Endothelial cell of umbilical vein (primary cell): ENCODE measurements around the gene PGRMC1. TPM values are rescaled to one million over a fixed set of nuclear protein-coding genes. Genes with fewer than 3 reads are reported as not detected.

Source experiments
- Bru-seq: library from RNA; stranded (reverse); fragments of 400-500 nt; gene quantifications from one replicate; lab custom pipeline; 2021; lab: Mats Ljungman, UMichigan
- BruChase-seq, 2 experiments: library from RNA; stranded (reverse); fragments of 400-500 nt; gene quantifications; one replicate each; lab custom pipeline; 2021; lab: Mats Ljungman, UMichigan
- BruUV-seq: library from RNA; stranded (reverse); fragments of 400-500 nt; replicated peaks from 2 replicates; lab custom pipeline; 2021; lab: Mats Ljungman, UMichigan
- CTCF ChIA-PET: fragments of 300-600, 350-600 bp; sonication (Branson Sonifier 250); formaldehyde crosslinking; loops from one replicate; lab custom pipeline; 2021; ENCODE audit warnings: antibody characterized with exemption, inconsistent platforms; lab: Charles Lee
- POLR2A ChIA-PET: fragments of 300-600, 350-600 bp; sonication (Branson Sonifier 250); formaldehyde crosslinking; loops from one replicate; lab custom pipeline; 2021; ENCODE audit warnings: antibody characterized with exemption, inconsistent platforms; lab: Charles Lee
- DNase-seq: peaks from one replicate; pipeline ENCODE4 v3.0.0-alpha.2; 2011; ENCODE audit warnings: low read depth, low spot score
- FAIRE-seq: peaks from 2 replicates; lab custom pipeline; 2011; peaks lifted over from hg19 to GRCh38; lab: Jason Lieb, UNC
- H2AFZ ChIP-seq: 2 replicates; pipeline ENCODE4 v1.6.0; 2012; ENCODE audit warnings: low read depth, low read length, control low read depth, inconsistent platforms
- H3K27ac ChIP-seq: 2 replicates; pipeline ENCODE4 v1.5.1; 2011; ENCODE audit warnings: low read depth, mild to moderate bottlenecking, control low read depth, low read length, moderate library complexity; ENCODE audit not compliant: insufficient read depth
- H3K27me3 ChIP-seq, 2 experiments: 2 replicates each; pipeline versions ENCODE4 v1.6.0 to v1.6.1; 2011; ENCODE audit warnings: low read length in 2 of 2, mixed read lengths in 1 of 2; ENCODE audit not compliant: control insufficient read depth in 2 of 2, insufficient read depth in 2 of 2
- H3K36me3 ChIP-seq, 2 experiments: 2 replicates in 1 of 2; 3 replicates in 1 of 2; pipeline ENCODE4 v1.5.1; 2011; ENCODE audit warnings: low read length in 2 of 2, mild to moderate bottlenecking in 1 of 2, moderate library complexity in 1 of 2; ENCODE audit not compliant: control insufficient read depth in 2 of 2, insufficient read depth in 2 of 2; ENCODE audit errors: extremely low read depth in 1 of 2
- H3K4me1 ChIP-seq: 3 replicates; pipeline ENCODE4 v1.5.1; 2011; ENCODE audit warnings: mild to moderate bottlenecking, low read length; ENCODE audit not compliant: control insufficient read depth, insufficient read depth; ENCODE audit errors: extremely low read depth
- H3K4me2 ChIP-seq: 2 replicates; pipeline ENCODE4 v1.6.1; 2011; ENCODE audit warnings: low read length, control low read depth, mixed read lengths; ENCODE audit not compliant: insufficient read depth
- H3K4me3 ChIP-seq, 3 experiments: fragments of 200-600 bp in 1 of 3; sonication (generic), shearing (Covaris generic) in 1 of 3; replicated peaks in 1 of 3; 2 replicates each; pipeline ENCODE4 v1.5.1; 2011 to 2016; ENCODE audit warnings: control low read depth in 3 of 3, low read length in 3 of 3, mild to moderate bottlenecking in 2 of 3, inconsistent platforms in 1 of 3, low read depth in 1 of 3, moderate library complexity in 1 of 3; ENCODE audit not compliant: insufficient read depth in 1 of 3
- H3K79me2 ChIP-seq: 2 replicates; pipeline ENCODE4 v1.6.0; 2012; ENCODE audit warnings: low read length, inconsistent platforms; ENCODE audit not compliant: control insufficient read depth, insufficient read depth
- H3K9ac ChIP-seq: replicated peaks from 2 replicates; pipeline ENCODE3; 2011; ENCODE audit warnings: low read length, control low read depth; ENCODE audit not compliant: insufficient read depth; ENCODE audit errors: extremely low read depth
- H3K9me1 ChIP-seq: replicated peaks from 3 replicates; pipeline ENCODE4 v1.6.0; 2011; ENCODE audit warnings: mild to moderate bottlenecking, low read length; ENCODE audit not compliant: control insufficient read depth, insufficient read depth; ENCODE audit errors: extremely low read depth
- H3K9me3 ChIP-seq: replicated peaks from 2 replicates; pipeline ENCODE4 v1.5.1; 2012; ENCODE audit warnings: low read length, inconsistent platforms; ENCODE audit not compliant: control insufficient read depth, insufficient read depth
- H4K20me1 ChIP-seq: replicated peaks from 2 replicates; pipeline ENCODE3; 2011; ENCODE audit warnings: mild to moderate bottlenecking, low read length; ENCODE audit not compliant: control insufficient read depth, insufficient read depth; ENCODE audit errors: extremely low read depth
- FOS ChIP-seq: IDR thresholded peaks from 2 replicates; pipeline ENCODE4 v1.6.1; 2011; ENCODE audit warnings: mild to moderate bottlenecking, low read length, moderate library complexity, borderline replicate concordance; ENCODE audit not compliant: insufficient read depth
- GATA2 ChIP-seq: IDR thresholded peaks from 2 replicates; pipeline ENCODE4 v1.7.0; 2011; ENCODE audit warnings: low read depth, mild to moderate bottlenecking, moderate library complexity, mixed read lengths, low read length; ENCODE audit not compliant: insufficient read length, insufficient read depth
- JUN ChIP-seq: IDR thresholded peaks from 2 replicates; pipeline ENCODE4 v1.6.1; 2011; ENCODE audit warnings: borderline replicate concordance, low read depth; ENCODE audit not compliant: insufficient read length, insufficient read depth
- POLR2A ChIP-seq: IDR thresholded peaks from 2 replicates; pipeline ENCODE4 v1.6.1; 2012; ENCODE audit warnings: low read depth, mild to moderate bottlenecking, control low read depth, low read length
- POLR2AphosphoS5 ChIP-seq: IDR thresholded peaks from 2 replicates; pipeline ENCODE4 v1.6.1; 2012; ENCODE audit warnings: low read depth, mild to moderate bottlenecking, control low read depth, low read length, moderate library complexity; ENCODE audit not compliant: insufficient read depth
- dilution Hi-C: fragments of 300-500 bp; cut with MboI; formaldehyde crosslinking; loops from one replicate; pipeline ENCODE4 v1.15.0; 2019; ENCODE audit warnings: low sequenced_read_pairs; ENCODE audit not compliant: extremely low pct_ligation_motif_present
- intact Hi-C: fragments of 100-400 bp; cut with micrococcal nuclease; formaldehyde crosslinking; loops from one replicate; pipeline ENCODE4 v1.10.0; 2022
- long read RNA-seq: library from polyadenylated mRNA; stranded (forward); transcript quantifications from one replicate; pipeline ENCODE4 v2.0.0, GENCODE V29; 2021
- polyA minus RNA-seq, 3 experiments: library from RNA; depleted of rRNA, polyadenylated mRNA; stranded (reverse); fragments of >200 nt; gene quantifications; 1 replicate in 1 of 3; 2 replicates in 2 of 3; pipeline ENCODE4 v1.2.3, GENCODE V29; 2011
- polyA plus RNA-seq, 4 experiments: library from polyadenylated mRNA; depleted of rRNA in 3 of 4; stranded (reverse) in 3 of 4; unstranded in 1 of 4; fragments of >200 nt; gene quantifications; 2 replicates each; pipeline versions ENCODE4 v1.2.1 to v1.2.3, GENCODE V29; 2011 to 2012; ENCODE audit warnings: missing spikeins in 1 of 4
- total RNA-seq: library from RNA; stranded (reverse); gene quantifications from 2 replicates; pipeline ENCODE4 v1.2.3, GENCODE V29; 2021
- TF ChIP-seq, protein P1 (sequence below), 2 donors: IDR thresholded peaks; 1 replicate in 1 of 2; 2 replicates in 1 of 2; pipeline ENCODE4 v1.5.1; 2011; ENCODE audit warnings: low read length in 2 of 2, mild to moderate bottlenecking in 2 of 2, moderate library complexity in 2 of 2, control low read depth in 1 of 2, inconsistent platforms in 1 of 2, low read depth in 1 of 2; ENCODE audit not compliant: insufficient read depth in 1 of 2; ENCODE audit errors: extremely low read depth in 1 of 2

Gene PGRMC1
- 59.2 and 61.8 TPM in 2 replicates for total RNA-seq
- polyA plus RNA-seq = 37.4 and 43.7 TPM in 2 replicates
- polyA plus RNA-seq (2011; cell fraction: cytosol; rRNA removed) = 39.0 and 45.1 TPM in 2 replicates
- 16.9 and 22.1 TPM in 2 replicates for polyA plus RNA-seq (2011; cell fraction: nucleus; rRNA removed)
- polyA plus RNA-seq (2012) = 49.0 and 57.0 TPM in 2 replicates
- 29.5 and 34.8 TPM in 2 replicates for polyA minus RNA-seq
- polyA minus RNA-seq (2011; cell fraction: cytosol; rRNA and poly(A)+ RNA removed) = 53.8 TPM
- polyA minus RNA-seq (2011; cell fraction: nucleus; rRNA and poly(A)+ RNA removed) = 7.5 and 9.1 TPM in 2 replicates
- Bru-seq, nascent RNA = percentile 75 among the genes with signal in this experiment
- BruChase-seq, experiment 1, labeled RNA remaining after a 6-hour chase = percentile 96 among the genes with signal in this experiment
- BruChase-seq, experiment 2, labeled RNA remaining after a 2-hour chase = percentile 84 among the genes with signal in this experiment
- long read RNA-seq, transcript PGRMC1-201 (3 exons, 1,911 nt) = major isoform, 187 of 194 reads
- long read RNA-seq, partial matches to known transcripts = 6 of 194 reads
- long read RNA-seq, other reads (novel, unspliced or antisense) = 0 of 194 reads

DNA sequence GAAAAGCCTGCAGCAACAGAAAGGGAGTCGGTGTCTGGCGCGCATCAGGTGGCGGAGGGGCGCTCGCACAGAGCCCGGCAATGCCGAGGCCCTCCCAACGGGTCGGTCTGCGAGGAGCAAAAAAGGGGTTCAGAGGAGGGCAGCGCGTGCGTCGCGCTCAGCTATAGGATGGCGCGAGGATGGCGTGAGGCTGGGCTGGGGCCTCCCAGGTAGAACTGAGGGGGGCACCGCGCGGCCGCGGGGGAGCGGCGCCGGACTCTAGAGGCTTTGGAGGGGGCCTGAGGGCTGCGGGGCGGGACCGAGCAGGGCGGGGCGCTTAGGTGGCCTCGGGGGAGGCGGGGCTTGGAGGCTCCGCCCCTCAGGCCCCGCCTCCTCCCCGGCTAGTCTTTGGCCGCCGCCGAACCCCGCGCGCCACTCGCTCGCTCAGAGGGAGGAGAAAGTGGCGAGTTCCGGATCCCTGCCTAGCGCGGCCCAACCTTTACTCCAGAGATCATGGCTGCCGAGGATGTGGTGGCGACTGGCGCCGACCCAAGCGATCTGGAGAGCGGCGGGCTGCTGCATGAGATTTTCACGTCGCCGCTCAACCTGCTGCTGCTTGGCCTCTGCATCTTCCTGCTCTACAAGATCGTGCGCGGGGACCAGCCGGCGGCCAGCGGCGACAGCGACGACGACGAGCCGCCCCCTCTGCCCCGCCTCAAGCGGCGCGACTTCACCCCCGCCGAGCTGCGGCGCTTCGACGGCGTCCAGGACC lies at the start of gene PGRMC1:
Gene PGRMC1, plus strand, starts transcription at position 414 of the 751 bp plus-strand sequence. Its CDS starts 79 bp downstream, at position 493.
- Histone ChIP-seq H3K9me3 (no peaks in the 10 kb centered on the region), H3K4me3 (peak within 1 kb of the TSS; percentile 68 to 83 (median 69)), H2AFZ (peak within 1 kb of the TSS; percentile 73), H4K20me1 (no peaks in the 10 kb centered on the region), H3K27me3 (peaks cover 6 to 9% of the 10 kb centered on the region in 2 experiments), H3K9ac (peak within 1 kb of the TSS; percentile 63), H3K9me1 (no peaks in the 10 kb centered on the region), H3K4me2 (peak within 1 kb of the TSS; percentile 49), H3K4me1 (peaks cover 5% of the 10 kb centered on the region), H3K36me3 (no peaks in the 10 kb centered on the region), H3K79me2 (peaks cover 35% of the 10 kb centered on the region), H3K27ac (peak within 1 kb of the TSS; percentile 62)
- BruUV-seq = TSS peak; percentile 88
- POLR2A ChIA-PET = interaction anchor here (0.6 kb wide), 1 partner anchor 16 kb away, joined by 3 read pairs; no protein-coding TSS in a partner anchor
- peak; percentile 94 for FAIRE-seq
- peak; percentile 80 for DNase-seq
- CTCF ChIA-PET = no interaction called here
- dilution Hi-C loops (no loop called here), intact Hi-C loops (loop anchor here (5.0 kb wide), 1 partner anchor 234 kb away; no protein-coding TSS in a partner anchor)
- TF ChIP-seq POLR2AphosphoS5 = peak; percentile 65
- no peak for TF ChIP-seq GATA2
- peak; percentile 74 for TF ChIP-seq POLR2A
- TF ChIP-seq JUN = no peak
- TF ChIP-seq, protein P1, sequence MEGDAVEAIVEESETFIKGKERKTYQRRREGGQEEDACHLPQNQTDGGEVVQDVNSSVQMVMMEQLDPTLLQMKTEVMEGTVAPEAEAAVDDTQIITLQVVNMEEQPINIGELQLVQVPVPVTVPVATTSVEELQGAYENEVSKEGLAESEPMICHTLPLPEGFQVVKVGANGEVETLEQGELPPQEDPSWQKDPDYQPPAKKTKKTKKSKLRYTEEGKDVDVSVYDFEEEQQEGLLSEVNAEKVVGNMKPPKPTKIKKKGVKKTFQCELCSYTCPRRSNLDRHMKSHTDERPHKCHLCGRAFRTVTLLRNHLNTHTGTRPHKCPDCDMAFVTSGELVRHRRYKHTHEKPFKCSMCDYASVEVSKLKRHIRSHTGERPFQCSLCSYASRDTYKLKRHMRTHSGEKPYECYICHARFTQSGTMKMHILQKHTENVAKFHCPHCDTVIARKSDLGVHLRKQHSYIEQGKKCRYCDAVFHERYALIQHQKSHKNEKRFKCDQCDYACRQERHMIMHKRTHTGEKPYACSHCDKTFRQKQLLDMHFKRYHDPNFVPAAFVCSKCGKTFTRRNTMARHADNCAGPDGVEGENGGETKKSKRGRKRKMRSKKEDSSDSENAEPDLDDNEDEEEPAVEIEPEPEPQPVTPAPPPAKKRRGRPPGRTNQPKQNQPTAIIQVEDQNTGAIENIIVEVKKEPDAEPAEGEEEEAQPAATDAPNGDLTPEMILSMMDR (IDR thresholded peaks at IDR 0.05; ENCODE audit: extremely low read depth in 1 of 2, insufficient read depth in 1 of 2, low read depth in 1 of 2, low read length in 2 of 2) = no peak
- no peak for TF ChIP-seq FOS
